GM12872 (cell line): ENCODE data around the gene RPS10.

Experiments used
- CTCF ChIP-seq: IDR thresholded peaks from 3 replicates; pipeline ENCODE4 v1.5.1; 2011; ENCODE audit warnings: low read depth, mild to moderate bottlenecking, low read length, moderate library complexity; ENCODE audit not compliant: insufficient read depth

Gene RPS10

GRCh38 chr6:34412016-34412415, 13.9 kb downstream of the RPS10 start:
- no peak for TF ChIP-seq CTCF

GRCh38 chr6:34396518-34396917, 29.4 kb downstream of the RPS10 start:
- no peak for TF ChIP-seq CTCF

GRCh38 chr6:34393966-34394305, 31.9 kb downstream of the RPS10 start:
- no peak for TF ChIP-seq CTCF

GRCh38 chr6:34393191-34393965, 32.5 kb downstream of the RPS10 start:
- no peak for TF ChIP-seq CTCF

GRCh38 chr6:34392497-34393190, 33.2 kb downstream of the RPS10 start, which contains the start of gene NUDT3:
NUDT3 (minus strand) TSS chr6:34392669; CDS start chr6:34392362, 307 bp downstream.
- peak; percentile 89 for TF ChIP-seq CTCF

- no peak for TF ChIP-seq CTCF
These were observed 33.9 kb downstream of the RPS10 start for GRCh38 chr6:34391786-34392496.

GRCh38 chr6:34391473-34391785, 34.4 kb downstream of the RPS10 start:
- TF ChIP-seq CTCF, result no peak
